Measurements from ENCODE around the gene CALML6.

DNA sequence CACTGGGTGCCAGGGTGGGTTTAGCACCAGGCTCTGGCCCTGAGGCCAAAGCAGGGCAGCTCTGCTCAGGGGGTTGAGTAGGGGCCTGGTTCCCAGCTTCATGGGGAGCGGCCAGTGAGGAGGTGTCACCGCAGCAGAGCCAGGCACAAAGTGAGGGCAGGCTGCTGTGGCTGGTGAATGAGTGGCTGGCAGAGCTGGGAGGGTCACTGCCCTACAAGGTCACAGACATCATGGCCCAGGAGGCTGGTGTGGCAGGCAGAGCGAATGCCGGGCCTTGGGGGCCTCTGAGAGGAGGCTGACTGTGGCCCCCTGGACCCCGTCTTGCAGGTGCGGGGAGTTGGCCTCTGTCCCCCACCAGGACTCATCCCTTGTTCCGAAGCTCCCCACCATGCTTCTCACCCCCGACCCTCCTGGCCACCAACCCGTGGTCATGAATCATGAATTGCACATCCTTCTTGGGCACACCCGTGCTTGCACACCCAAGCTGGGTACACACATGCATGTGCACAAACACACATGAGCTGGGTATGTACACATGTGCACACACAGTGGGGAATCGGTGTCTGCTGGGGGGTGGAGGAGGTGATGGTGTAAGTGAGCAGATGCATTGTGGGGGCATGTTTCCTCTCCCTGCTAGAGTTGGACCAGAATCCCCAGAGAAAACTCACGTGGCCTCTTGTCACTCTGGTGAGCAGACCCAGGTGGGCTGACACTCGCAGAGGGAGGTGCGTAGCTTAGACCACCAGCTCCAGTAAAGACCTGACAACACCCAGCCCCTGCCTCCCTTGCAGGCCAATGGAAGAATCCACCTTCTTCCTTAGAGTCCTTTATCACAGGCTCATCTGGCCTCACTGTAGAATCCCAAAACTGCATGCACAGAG, 19.4 kb upstream of the CALML6 start:
- TF ChIP-seq, protein P1, sequence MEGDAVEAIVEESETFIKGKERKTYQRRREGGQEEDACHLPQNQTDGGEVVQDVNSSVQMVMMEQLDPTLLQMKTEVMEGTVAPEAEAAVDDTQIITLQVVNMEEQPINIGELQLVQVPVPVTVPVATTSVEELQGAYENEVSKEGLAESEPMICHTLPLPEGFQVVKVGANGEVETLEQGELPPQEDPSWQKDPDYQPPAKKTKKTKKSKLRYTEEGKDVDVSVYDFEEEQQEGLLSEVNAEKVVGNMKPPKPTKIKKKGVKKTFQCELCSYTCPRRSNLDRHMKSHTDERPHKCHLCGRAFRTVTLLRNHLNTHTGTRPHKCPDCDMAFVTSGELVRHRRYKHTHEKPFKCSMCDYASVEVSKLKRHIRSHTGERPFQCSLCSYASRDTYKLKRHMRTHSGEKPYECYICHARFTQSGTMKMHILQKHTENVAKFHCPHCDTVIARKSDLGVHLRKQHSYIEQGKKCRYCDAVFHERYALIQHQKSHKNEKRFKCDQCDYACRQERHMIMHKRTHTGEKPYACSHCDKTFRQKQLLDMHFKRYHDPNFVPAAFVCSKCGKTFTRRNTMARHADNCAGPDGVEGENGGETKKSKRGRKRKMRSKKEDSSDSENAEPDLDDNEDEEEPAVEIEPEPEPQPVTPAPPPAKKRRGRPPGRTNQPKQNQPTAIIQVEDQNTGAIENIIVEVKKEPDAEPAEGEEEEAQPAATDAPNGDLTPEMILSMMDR (IDR thresholded peaks at IDR 0.05 in 4 of 5, conservative IDR thresholded peaks at IDR 0.05 in 1 of 5) = no peak
- no peak for TF ChIP-seq POLR2A (IDR thresholded peaks at IDR 0.05)

All from gastrocnemius medialis (tissue), 4 donors.